Peyer's patch (tissue), 4 donors: Measurements from ENCODE around the gene ZMYND15. TPM values are rescaled to one million over a fixed set of nuclear protein-coding genes. Genes with fewer than 3 reads are reported as not detected.
A peak's percentile ranks its signal among the peaks of the same experiment; 100 is the strongest.

Experiments used
- DNase-seq, 3 donors: peaks; one replicate each; pipeline ENCODE4 v3.0.0-alpha.2; 2017 to 2019
- H3K27ac ChIP-seq, 4 donors: fragments of 200-600 bp; sonication (generic); one replicate each; pipeline ENCODE4 v1.5.1; 2016 to 2019
- H3K27me3 ChIP-seq, 2 donors: fragments of 200-600 bp; sonication (generic); one replicate each; pipeline ENCODE4 v1.5.1; 2019
- H3K36me3 ChIP-seq, 3 donors: fragments of 200-600 bp; sonication (generic); one replicate each; pipeline ENCODE4 v1.5.1; 2016 to 2019
- H3K4me1 ChIP-seq, 4 donors: fragments of 200-600 bp; sonication (generic); one replicate each; pipeline ENCODE4 v1.5.1; 2016 to 2019
- H3K4me3 ChIP-seq, 4 donors: fragments of 200-600 bp; sonication (generic); 1 replicate in 3 of 4; 2 replicates in 1 of 4; pipeline ENCODE4 v1.5.1; 2016 to 2019; ENCODE audit warnings: mild to moderate bottlenecking in 1 of 4
- H3K9me3 ChIP-seq, 4 donors: fragments of 200-600 bp; sonication (generic); one replicate each; pipeline ENCODE4 v1.5.1; 2016 to 2019; ENCODE audit warnings: mild to moderate bottlenecking in 1 of 4
- POLR2A ChIP-seq, 2 donors: fragments of 450-650 bp; IDR thresholded peaks; one replicate each; pipeline ENCODE4 v1.5.1; 2017; ENCODE audit warnings: antibody characterized with exemption in 2 of 2, mild to moderate bottlenecking in 2 of 2, moderate library complexity in 2 of 2
- total RNA-seq, 4 donors: library from RNA; depleted of rRNA; stranded (reverse); fragments of >200 nt; gene quantifications; one replicate each; pipeline ENCODE4 v1.1.0, GENCODE V29; 2016
- TF ChIP-seq, protein P1 (sequence below), 6 experiments: fragments of 450-650 bp in 4 of 6; fragments of 200-600 bp in 2 of 6; sonication (generic) in 1 of 6; IDR thresholded peaks; one replicate each; pipeline ENCODE4 v1.5.1; 2017 to 2019; ENCODE audit warnings: antibody characterized with exemption in 6 of 6, mild to moderate bottlenecking in 3 of 6, moderate library complexity in 1 of 6

The ZMYND15 gene
- total RNA-seq, 4 donors from 2014 or later, result 2.1 to 5.6 (median 4.0) TPM; not detected in 1

GRCh38 chr17:4725646-4726310 lies 13.9 kb upstream of the ZMYND15 start:
- no peak for DNase-seq
- Histone ChIP-seq H3K36me3 (peaks cover 0 to 1% (median 0%) of the 10 kb centered on the region in 3 donors), H3K27me3 (no peaks in the 10 kb centered on the region), H3K4me3 (no peak overlapping the region), H3K27ac (no peak overlapping the region), H3K4me1 (peaks cover 0 to 18% (median 2%) of the 10 kb centered on the region in 4 donors), H3K9me3 (no peaks in the 10 kb centered on the region)
- no peak for TF ChIP-seq POLR2A (IDR thresholded peaks at IDR 0.05)
- TF ChIP-seq, protein P1, sequence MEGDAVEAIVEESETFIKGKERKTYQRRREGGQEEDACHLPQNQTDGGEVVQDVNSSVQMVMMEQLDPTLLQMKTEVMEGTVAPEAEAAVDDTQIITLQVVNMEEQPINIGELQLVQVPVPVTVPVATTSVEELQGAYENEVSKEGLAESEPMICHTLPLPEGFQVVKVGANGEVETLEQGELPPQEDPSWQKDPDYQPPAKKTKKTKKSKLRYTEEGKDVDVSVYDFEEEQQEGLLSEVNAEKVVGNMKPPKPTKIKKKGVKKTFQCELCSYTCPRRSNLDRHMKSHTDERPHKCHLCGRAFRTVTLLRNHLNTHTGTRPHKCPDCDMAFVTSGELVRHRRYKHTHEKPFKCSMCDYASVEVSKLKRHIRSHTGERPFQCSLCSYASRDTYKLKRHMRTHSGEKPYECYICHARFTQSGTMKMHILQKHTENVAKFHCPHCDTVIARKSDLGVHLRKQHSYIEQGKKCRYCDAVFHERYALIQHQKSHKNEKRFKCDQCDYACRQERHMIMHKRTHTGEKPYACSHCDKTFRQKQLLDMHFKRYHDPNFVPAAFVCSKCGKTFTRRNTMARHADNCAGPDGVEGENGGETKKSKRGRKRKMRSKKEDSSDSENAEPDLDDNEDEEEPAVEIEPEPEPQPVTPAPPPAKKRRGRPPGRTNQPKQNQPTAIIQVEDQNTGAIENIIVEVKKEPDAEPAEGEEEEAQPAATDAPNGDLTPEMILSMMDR (IDR thresholded peaks at IDR 0.05), result no peak

- peaks cover 0 to 12% (median 7%) of the 10 kb centered on the region in 4 donors for H3K4me1 ChIP-seq
- no peak overlapping the region for H3K4me3 ChIP-seq
- TF ChIP-seq POLR2A (IDR thresholded peaks at IDR 0.05), result no peak
- TF ChIP-seq, protein P1 (IDR thresholded peaks at IDR 0.05), result no peak
- no peaks in the 10 kb centered on the region for H3K9me3 ChIP-seq
- H3K36me3 ChIP-seq, result no peaks in the 10 kb centered on the region
- DNase-seq, result no peak
- no peak overlapping the region for H3K27ac ChIP-seq
- H3K27me3 ChIP-seq, result no peaks in the 10 kb centered on the region
These were observed 11.5 kb upstream of the ZMYND15 start for GRCh38 chr17:4728124-4728523.

DNA sequence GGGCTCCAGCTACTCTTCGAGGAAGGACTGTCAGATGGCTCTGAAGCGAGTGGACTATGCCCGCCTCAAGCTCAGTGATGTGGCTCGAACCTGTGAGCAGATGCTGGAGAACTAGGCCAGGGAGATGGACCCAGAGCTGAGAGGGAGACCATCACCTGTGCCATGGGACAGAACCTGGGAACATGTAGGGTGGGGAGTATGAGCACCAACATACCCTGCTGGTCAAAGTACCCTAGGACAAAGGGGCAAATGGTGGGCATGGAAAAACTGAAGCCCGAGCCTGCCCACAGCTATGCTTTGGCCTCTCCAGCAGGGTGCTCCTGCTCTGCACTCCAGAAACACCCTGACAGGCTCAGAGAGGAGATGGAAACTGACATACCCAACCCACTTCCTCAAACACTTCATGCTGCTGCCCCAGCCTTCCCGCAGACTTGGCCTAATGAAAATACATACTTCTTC lies 6.5 kb upstream of the ZMYND15 start:
- DNase-seq, result peak; percentile 49 to 74 (median 71)
- peak overlapping the region in 3 of 4 donors; percentile 30 to 69 (median 45) for H3K27ac ChIP-seq
- H3K4me3 ChIP-seq, result no peak overlapping the region
- H3K27me3 ChIP-seq, result no peaks in the 10 kb centered on the region
- peaks cover 0 to 15% (median 10%) of the 10 kb centered on the region in 4 donors for H3K4me1 ChIP-seq
- no peaks in the 10 kb centered on the region for H3K9me3 ChIP-seq
- H3K36me3 ChIP-seq, result peaks cover 0 to 9% (median 0%) of the 10 kb centered on the region in 3 donors
- TF ChIP-seq POLR2A (IDR thresholded peaks at IDR 0.05), result no peak
- TF ChIP-seq, protein P1 (IDR thresholded peaks at IDR 0.05), result peak in 3 of 6 experiments; percentile 17 to 35 (median 29)

GRCh38 chr17:4734857-4735475 lies 4.7 kb upstream of the ZMYND15 start:
- H3K27me3 ChIP-seq, result no peaks in the 10 kb centered on the region
- TF ChIP-seq, protein P1 (IDR thresholded peaks at IDR 0.05), result no peak
- TF ChIP-seq POLR2A (IDR thresholded peaks at IDR 0.05), result no peak
- no peaks in the 10 kb centered on the region for H3K9me3 ChIP-seq
- peaks cover 0 to 16% (median 11%) of the 10 kb centered on the region in 4 donors for H3K4me1 ChIP-seq
- H3K27ac ChIP-seq, result peak overlapping the region in 1 of 4 donors; percentile 1
- H3K4me3 ChIP-seq, result no peak overlapping the region
- no peak for DNase-seq
- H3K36me3 ChIP-seq, result peaks cover 0 to 9% (median 0%) of the 10 kb centered on the region in 3 donors

DNA sequence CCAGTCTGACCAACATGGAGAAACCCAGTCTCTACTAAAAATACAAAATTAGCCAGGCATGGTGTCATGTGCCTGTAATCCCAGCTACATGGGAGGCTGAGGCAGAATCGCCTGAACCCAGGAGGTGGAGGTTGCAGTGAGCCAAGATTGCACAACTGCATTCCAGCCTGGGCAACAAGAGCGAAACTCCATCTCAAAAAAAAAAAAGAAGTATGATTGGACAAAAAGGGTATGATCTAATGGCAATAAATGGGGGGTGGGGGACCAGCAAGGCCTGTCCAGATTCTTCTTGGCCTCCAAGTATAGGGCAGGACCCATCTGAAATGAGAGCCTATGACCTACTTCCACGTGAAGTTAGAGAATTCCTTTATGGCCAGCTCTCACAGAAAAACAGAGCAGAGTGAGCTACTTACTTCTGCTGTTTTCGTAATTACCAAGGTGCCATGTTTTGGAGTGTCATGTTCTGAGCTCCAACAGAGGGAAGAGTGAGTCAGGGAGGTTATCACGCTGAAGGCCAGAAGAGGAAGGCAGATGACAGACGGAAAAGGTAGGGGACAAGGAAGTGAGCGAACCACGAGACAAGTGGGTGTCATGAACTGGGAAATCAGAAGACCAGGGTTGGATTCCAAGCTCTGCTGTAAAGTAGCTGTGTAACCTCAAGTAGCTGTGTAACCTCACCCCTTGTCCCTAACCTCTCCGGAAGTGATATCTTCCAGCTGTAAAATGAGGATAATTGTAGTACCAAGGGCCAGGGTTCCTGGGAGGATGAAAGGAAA lies 3.6 kb upstream of the ZMYND15 start:
- peaks cover 0 to 15% (median 10%) of the 10 kb centered on the region in 4 donors for H3K4me1 ChIP-seq
- H3K36me3 ChIP-seq, result peaks cover 0 to 9% (median 0%) of the 10 kb centered on the region in 3 donors
- no peak for TF ChIP-seq POLR2A (IDR thresholded peaks at IDR 0.05)
- TF ChIP-seq, protein P1 (IDR thresholded peaks at IDR 0.05), result no peak
- H3K4me3 ChIP-seq, result no peak overlapping the region
- no peak for DNase-seq
- H3K9me3 ChIP-seq, result no peaks in the 10 kb centered on the region
- peak overlapping the region in 3 of 4 donors; percentile 3 to 29 (median 17) for H3K27ac ChIP-seq
- no peaks in the 10 kb centered on the region for H3K27me3 ChIP-seq
